ENCODE measurements around the gene AADAC. TPM values are rescaled to one million over a fixed set of nuclear protein-coding genes. Genes with fewer than 3 reads are reported as not detected.
"Not testable (repeated sequence)": the region's sequence is repeated elsewhere in the genome, so short reads cannot be mapped to it uniquely, and the experiment has no call there.

Gene AADAC
- total and polyA plus RNA-seq, 2 of the 13 experiments (the other 11 are each of a cell fraction or from before 2014, with no cell fraction given) = 0.87 to 1.5 TPM

DNA sequence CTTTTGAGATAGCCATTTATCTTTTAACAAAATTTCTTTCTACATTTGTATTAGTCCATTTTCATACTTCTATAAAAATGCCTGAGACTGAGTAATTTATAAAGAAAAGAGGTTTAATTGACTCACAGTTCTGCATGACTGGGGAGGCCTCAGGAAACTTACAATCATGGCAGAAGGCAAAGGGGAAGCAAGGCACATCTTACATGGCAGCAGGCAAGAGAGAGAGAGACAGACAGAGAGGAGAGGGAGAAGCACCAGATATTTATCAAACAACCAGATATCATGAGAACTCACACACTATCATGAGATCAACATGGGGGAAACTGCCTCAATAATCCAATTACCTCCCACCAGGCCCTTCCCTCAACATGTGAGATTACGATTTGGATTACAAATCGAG, 23.2 kb upstream of the AADAC start:
- peak; percentile 71 for TF ChIP-seq ZNF430 (CRISPR knock-in tag; IDR thresholded peaks at IDR 0.05)
- TF ChIP-seq ZNF431 (CRISPR knock-in tag; IDR thresholded peaks at IDR 0.05; ENCODE audit: borderline replicate concordance, low read depth) = peak; percentile 84; the same call in 1 of the 2 replicates
- BruUV-seq (replicated peaks); H3K36me3 ChIP-seq (replicated peaks in 1 of 2; ENCODE audit: control insufficient read depth in 1 of 2, insufficient read depth in 2 of 2, low read length in 2 of 2); DNase-seq (ENCODE audit: low spot score); CTCF ChIA-PET (ENCODE audit: low intra/inter-chr PET ratio, low total read pairs); H3K27me3 ChIP-seq (ENCODE audit: control insufficient read depth in 1 of 2, insufficient read depth in 2 of 2, low read length in 2 of 2); H3K4me3 ChIP-seq (replicated peaks in 1 of 3; ENCODE audit: insufficient read depth in 1 of 3, low read depth in 2 of 3, low read length in 3 of 3); H3K79me2 ChIP-seq (ENCODE audit: insufficient read depth, low read length); FAIRE-seq; H3K9me3 ChIP-seq (ENCODE audit: low read length); H4K20me1 ChIP-seq (ENCODE audit: insufficient read depth, low read length); H3K27ac ChIP-seq (ENCODE audit: extremely low read length, insufficient read depth, low read length); H3K4me2 ChIP-seq (ENCODE audit: low read depth, low read length); intact Hi-C loops (cut with micrococcal nuclease; ENCODE audit: unreplicated experiment); H2AFZ ChIP-seq (ENCODE audit: low read length); H3K9ac ChIP-seq (ENCODE audit: insufficient read depth, low read depth, low read length); ATAC-seq: not testable (repeated sequence)
- 97% methylated on average over 2 of the region's 2 CpGs for WGBS (ENCODE audit: low lambda C conversion rate)
- POLR2A ChIA-PET = interaction anchor here (1.2 kb wide), 1 partner anchor 20 kb away, joined by 5 read pairs; no protein-coding TSS in a partner anchor
- H3K4me1 ChIP-seq (ENCODE audit: insufficient read depth, low read length) = peaks cover 44% of the 10 kb centered on the region
- in situ Hi-C loops (cut with HindIII; ENCODE audit: extremely low pct_ligation_motif_present, low pct_unique_long_range_greater_than_20kb) = loop anchor here (25.0 kb wide), 1 partner anchor 578 kb away; the partner anchor contains the start of gene GPR171

DNA sequence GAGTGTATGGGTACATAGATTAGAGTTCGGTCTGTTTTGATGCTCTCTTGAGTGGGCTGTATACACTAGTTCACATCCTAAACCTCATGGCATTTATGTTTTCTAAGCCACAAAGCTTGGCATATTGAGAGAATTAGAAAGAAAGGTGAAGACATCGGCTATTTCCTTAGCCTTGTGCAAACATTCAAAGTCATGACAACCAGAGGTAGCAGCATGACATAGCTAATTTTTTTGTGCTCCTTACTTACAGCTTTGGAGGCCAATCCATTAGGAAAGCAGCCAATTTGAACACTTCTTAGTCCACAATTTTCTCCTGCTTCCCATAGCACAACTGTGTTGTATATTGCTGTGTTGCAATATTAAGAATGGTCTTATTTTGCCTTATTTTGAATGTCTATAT, 21.5 kb upstream of the AADAC start:
- H2AFZ ChIP-seq (ENCODE audit: low read length) = no peak overlapping the region
- intact Hi-C loops (cut with micrococcal nuclease; ENCODE audit: unreplicated experiment) = no loop called here
- no peaks in the 10 kb centered on the region for H3K36me3 ChIP-seq (replicated peaks in 1 of 2; ENCODE audit: control insufficient read depth in 1 of 2, insufficient read depth in 2 of 2, low read length in 2 of 2)
- in situ Hi-C loops (cut with HindIII; ENCODE audit: extremely low pct_ligation_motif_present, low pct_unique_long_range_greater_than_20kb) = loop anchor here (25.0 kb wide), 1 partner anchor 580 kb away; the partner anchor contains the start of gene GPR171
- no peaks in the 10 kb centered on the region for H4K20me1 ChIP-seq (ENCODE audit: insufficient read depth, low read length)
- no TSS peak for BruUV-seq (replicated peaks)
- peaks cover 44% of the 10 kb centered on the region for H3K4me1 ChIP-seq (ENCODE audit: insufficient read depth, low read length)
- CTCF ChIA-PET (ENCODE audit: low intra/inter-chr PET ratio, low total read pairs) = no interaction called here
- H3K79me2 ChIP-seq (ENCODE audit: insufficient read depth, low read length) = no peaks in the 10 kb centered on the region
- no peaks in the 10 kb centered on the region for H3K27me3 ChIP-seq (ENCODE audit: control insufficient read depth in 1 of 2, insufficient read depth in 2 of 2, low read length in 2 of 2)
- FAIRE-seq (no peak), DNase-seq (ENCODE audit: low spot score) (no peak), ATAC-seq (no peak)
- WGBS (ENCODE audit: low lambda C conversion rate) = 85% methylated on average over 2 of the region's 2 CpGs
- POLR2A ChIA-PET = no interaction called here
- H3K4me3 ChIP-seq (replicated peaks in 1 of 3; ENCODE audit: insufficient read depth in 1 of 3, low read depth in 2 of 3, low read length in 3 of 3) = no peak overlapping the region
- H3K9me3 ChIP-seq (ENCODE audit: low read length) = peaks cover 5% of the 10 kb centered on the region
- no peak overlapping the region for H3K27ac ChIP-seq (ENCODE audit: extremely low read length, insufficient read depth, low read length)
- TF ChIP-seq KLF12 (CRISPR knock-in tag; IDR thresholded peaks at IDR 0.05; ENCODE audit: borderline replicate concordance) = no peak
- 0 out of 2 replicates have a peak, but pooled peaks have one; percentile 5 for TF ChIP-seq CEBPB (IDR thresholded peaks at IDR 0.05; ENCODE audit: borderline replicate concordance, low read depth, low read length)
- TF ChIP-seq ZNF775 (CRISPR knock-in tag; IDR thresholded peaks at IDR 0.05; ENCODE audit: borderline replicate concordance) = no peak
- no peak for TF ChIP-seq SMYD3 (CRISPR knock-in tag; IDR thresholded peaks at IDR 0.05)
- H3K9ac ChIP-seq (ENCODE audit: insufficient read depth, low read depth, low read length) = no peak overlapping the region
- H3K4me2 ChIP-seq (ENCODE audit: low read depth, low read length) = no peak overlapping the region
